T-cell (primary cell): ENCODE data around the gene RNF212B. TPM values are rescaled to one million over a fixed set of nuclear protein-coding genes. Genes with fewer than 3 reads are reported as not detected.

Experiments used
- ATAC-seq, 4 experiments: fragments of 200-7000 bp in 3 of 4; fragments of 150-1000 bp in 1 of 4; cut with Tn5 transposase; replicated peaks in 1 of 4; 1 replicate in 3 of 4; 2 replicates in 1 of 4; pipeline ENCODE4 v1.10.0; 2021; ENCODE audit warnings: moderate library complexity in 3 of 4, mild to moderate bottlenecking in 2 of 4, moderate number of reproducible peaks in 1 of 4
- CTCF ChIA-PET, 2 donors: fragments of 300-600 bp; sonication (Branson Sonifier 250); formaldehyde crosslinking; loops; one replicate each; lab custom pipeline; 2022; ENCODE audit warnings: antibody characterized with exemption in 2 of 2; lab: Charles Lee
- POLR2A ChIA-PET, 2 donors: fragments of 300-600 bp; sonication (Branson Sonifier 250); formaldehyde crosslinking; loops; one replicate each; lab custom pipeline; 2022; ENCODE audit warnings: antibody characterized with exemption in 2 of 2; lab: Charles Lee
- DNase-seq, 35 experiments: peaks; one replicate each; pipeline versions ENCODE4 v3.0.0 to v3.0.0-alpha.2; 2013 to 2023
- H3K27ac ChIP-seq: one replicate; pipeline ENCODE4 v1.5.1; 2013; ENCODE audit warnings: low read length
- H3K27me3 ChIP-seq, 2 experiments: replicated peaks in 1 of 2; 1 replicate in 1 of 2; 2 replicates in 1 of 2; pipeline versions ENCODE4 v1.6.1 to v1.7.0; 2013; ENCODE audit warnings: low read length in 1 of 2, mixed read lengths in 1 of 2; ENCODE audit not compliant: control insufficient read depth in 2 of 2, insufficient read depth in 2 of 2; ENCODE audit errors: extremely low read depth in 1 of 2
- H3K36me3 ChIP-seq, 2 donors: 1 replicate in 1 of 2; 2 replicates in 1 of 2; pipeline versions ENCODE4 v1.6.1 to v1.7.0; 2013; ENCODE audit warnings: low read length in 1 of 2; ENCODE audit not compliant: control insufficient read depth in 2 of 2, insufficient read depth in 1 of 2; ENCODE audit errors: extremely low read depth in 1 of 2
- H3K4me1 ChIP-seq, 2 experiments: 1 replicate in 1 of 2; 2 replicates in 1 of 2; pipeline versions ENCODE4 v1.6.1 to v1.7.0; 2013; ENCODE audit warnings: low read length in 2 of 2, mixed read lengths in 1 of 2; ENCODE audit not compliant: insufficient read depth in 2 of 2, control insufficient read depth in 1 of 2; ENCODE audit errors: extremely low read depth in 1 of 2
- H3K4me3 ChIP-seq, 2 donors: 1 replicate in 1 of 2; 2 replicates in 1 of 2; pipeline versions ENCODE4 v1.5.1 to v1.7.0; 2013; ENCODE audit warnings: mild to moderate bottlenecking in 2 of 2, low read length in 1 of 2, moderate library complexity in 1 of 2; ENCODE audit not compliant: control insufficient read depth in 1 of 2; ENCODE audit errors: extremely low read depth in 1 of 2
- H3K9me3 ChIP-seq: 2 replicates; pipeline ENCODE4 v1.7.0; 2013
- H3K27ac Mint-ChIP-seq, 2 donors: one replicate each; pipeline ENCODE4 v1.8.0; 2020 to 2021; ENCODE audit warnings: mild to moderate bottlenecking in 2 of 2, mixed read lengths in 2 of 2
- H3K27me3 Mint-ChIP-seq, 2 donors: one replicate each; pipeline ENCODE4 v1.8.0; 2021 to 2022; ENCODE audit warnings: mixed read lengths in 2 of 2
- H3K36me3 Mint-ChIP-seq: one replicate; pipeline ENCODE4 v1.8.0; 2021; ENCODE audit warnings: mixed read lengths
- H3K4me1 Mint-ChIP-seq, 3 donors: one replicate each; pipeline ENCODE4 v1.8.0; 2020 to 2022; ENCODE audit warnings: mixed read lengths in 3 of 3, mild to moderate bottlenecking in 1 of 3
- H3K4me3 Mint-ChIP-seq, 3 donors: one replicate each; pipeline ENCODE4 v1.8.0; 2020 to 2022; ENCODE audit warnings: mild to moderate bottlenecking in 3 of 3, mixed read lengths in 3 of 3, moderate library complexity in 3 of 3
- H3K9me3 Mint-ChIP-seq, 3 donors: one replicate each; pipeline ENCODE4 v1.8.0; 2020 to 2022; ENCODE audit warnings: mixed read lengths in 3 of 3
- WGBS: methylation state at CpG from one replicate; pipeline ENCODE4 v1.1.5; 2013; ENCODE audit warnings: missing lambda C conversion rate; ENCODE audit not compliant: insufficient coverage; 5-methylcytosine and 5-hydroxymethylcytosine counted together
- total RNA-seq, 35 experiments: library from RNA in 6 of 35; stranded (reverse) in 6 of 35; fragments of 120-200 nt in 1 of 35; gene quantifications; one replicate each; pipeline versions ENCODE4 v1.2.1 to v1.2.4 and lab custom pipeline; 2013 to 2026

RNF212B gene
- total RNA-seq, 5 donors from 2014 or later (not counting 1 experiment from before 2014, with no cell fraction given) = 1.1 TPM; not detected in 4

DNA sequence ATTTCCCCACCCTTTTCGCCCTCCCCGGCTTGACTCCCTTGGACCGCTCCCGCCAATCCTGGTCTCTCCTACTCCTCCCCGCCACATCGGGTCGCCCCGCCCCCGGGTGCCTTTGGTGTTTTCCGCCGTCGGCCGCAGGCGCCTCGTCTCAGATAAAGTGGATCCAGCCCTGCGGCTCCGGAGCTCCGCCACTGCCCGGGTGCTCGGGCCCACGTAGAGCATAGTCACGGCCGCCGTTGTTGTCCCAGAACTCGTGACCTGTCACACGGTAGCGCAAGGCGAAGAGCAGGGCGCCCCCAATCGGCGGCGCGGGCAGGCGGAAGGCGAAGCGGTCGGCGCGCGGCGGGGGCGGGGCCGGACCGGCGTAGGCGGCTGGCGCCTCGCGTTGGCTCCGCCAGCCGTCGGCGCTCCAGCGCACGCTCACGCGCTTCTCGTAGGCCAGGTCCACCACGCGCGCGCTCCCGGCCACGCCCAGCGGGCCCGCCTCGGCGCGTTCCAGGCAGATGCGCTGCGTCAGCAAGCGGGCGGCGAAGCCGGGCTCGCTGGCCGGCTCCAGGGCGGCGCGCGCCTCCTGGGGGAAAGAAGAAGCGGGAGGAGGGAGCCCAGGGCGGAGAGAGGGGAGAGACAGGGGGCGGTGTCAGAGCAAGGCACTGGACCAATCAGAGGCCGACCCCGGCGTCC is 63.7 kb downstream of the RNF212B start:
- under 1% methylated on average over 87 of the region's 87 CpGs for WGBS
- POLR2A ChIA-PET = interaction anchor here (0.5 to 1.7 kb wide), 9 partner anchors 12 to 1729 kb away, joined by 3 to 30 read pairs (median 4); partner anchors contain the start of genes HOMEZ (in 1 of the 2) and PABPN1 (in 1 of the 2)
- CTCF ChIA-PET = interaction anchor here (0.6 to 6.3 kb wide), 8 partner anchors 11 to 315 kb away, joined by 3 to 93 read pairs (median 6); partner anchors contain the start of genes ACIN1 (in 1 of the 2), C14orf119 (in 1 of the 2), HOMEZ (in 1 of the 2) and PABPN1 (in 1 of the 2)
- H3K4me1 ChIP-seq = peaks cover 9 to 26% of the 10 kb centered on the region in 2 experiments
- peaks cover 0 to 16% of the 10 kb centered on the region in 2 donors for H3K36me3 ChIP-seq
- ATAC-seq (peak; percentile 75 to 82 (median 76)), DNase-seq (peak; percentile 91 to 99 (median 96))
- H3K36me3 Mint-ChIP-seq = peaks cover 11% of the 10 kb centered on the region
- peaks cover 0 to 10% of the 10 kb centered on the region in 2 experiments for H3K27me3 ChIP-seq
- H3K9me3 ChIP-seq = no peaks in the 10 kb centered on the region
- H3K4me3 ChIP-seq = peak overlapping the region; percentile 74 to 85
- H3K4me1 Mint-ChIP-seq = peaks cover 15 to 34% (median 30%) of the 10 kb centered on the region in 3 donors
- peak overlapping the region; percentile 96 for H3K27ac ChIP-seq
- H3K27me3 Mint-ChIP-seq = peaks cover 11 to 12% of the 10 kb centered on the region in 2 donors
- peak overlapping the region; percentile 92 to 100 (median 92) for H3K4me3 Mint-ChIP-seq
- peak overlapping the region; percentile 93 to 94 for H3K27ac Mint-ChIP-seq
- H3K9me3 Mint-ChIP-seq = no peaks in the 10 kb centered on the region

DNA sequence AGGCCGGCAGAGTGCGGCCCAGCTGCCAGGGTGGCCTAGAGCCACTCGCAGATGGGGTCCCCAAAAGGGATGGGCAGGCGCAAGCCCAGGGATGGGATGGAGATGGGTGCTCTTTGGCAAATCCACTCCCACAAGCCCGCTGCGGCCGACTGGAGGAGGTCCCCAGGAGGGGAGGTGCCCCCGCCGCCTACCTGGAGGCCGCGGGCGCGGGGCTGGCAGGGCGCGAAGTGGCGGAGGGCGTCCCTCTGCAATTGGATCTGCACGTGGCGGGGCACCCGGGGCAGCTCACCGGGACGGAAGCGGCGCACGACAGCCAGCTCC is 64.2 kb downstream of the RNF212B start:
- Mint-ChIP-seq H3K27ac (peak overlapping the region; percentile 90), H3K36me3 (peaks cover 6% of the 10 kb centered on the region), H3K27me3 (peaks cover 11 to 12% of the 10 kb centered on the region in 2 donors), H3K4me3 (peak overlapping the region; percentile 92 to 100 (median 92)), H3K9me3 (no peaks in the 10 kb centered on the region), H3K4me1 (peaks cover 15 to 34% (median 28%) of the 10 kb centered on the region in 3 donors)
- 0% methylated on average over 24 of the region's 25 CpGs for WGBS
- H3K9me3 ChIP-seq = no peaks in the 10 kb centered on the region
- peak overlapping the region; percentile 74 to 85 for H3K4me3 ChIP-seq
- ChIA-PET CTCF (interaction anchor here (1.0 to 6.3 kb wide), 6 partner anchors 15 to 383 kb away, joined by 3 to 93 read pairs (median 8); partner anchors contain the start of genes ACIN1 (in 1 of the 2), C14orf119 (in 1 of the 2), HOMEZ (in 1 of the 2) and PABPN1 (in 1 of the 2)), POLR2A (interaction anchor here (0.5 to 1.7 kb wide), 3 partner anchors 13 to 19 kb away, joined by 3 to 30 read pairs (median 5); partner anchors contain the start of gene PABPN1 (in 1 of the 2))
- H3K27me3 ChIP-seq = peaks cover 0 to 15% of the 10 kb centered on the region in 2 experiments
- DNase-seq (peak in 28 of 35 experiments; percentile 44 to 76 (median 60)), ATAC-seq (peak; percentile 31 to 40 (median 36))
- H3K4me1 ChIP-seq = peaks cover 9 to 26% of the 10 kb centered on the region in 2 experiments
- peak overlapping the region; percentile 96 for H3K27ac ChIP-seq
- H3K36me3 ChIP-seq = peaks cover 0 to 14% of the 10 kb centered on the region in 2 donors

DNA sequence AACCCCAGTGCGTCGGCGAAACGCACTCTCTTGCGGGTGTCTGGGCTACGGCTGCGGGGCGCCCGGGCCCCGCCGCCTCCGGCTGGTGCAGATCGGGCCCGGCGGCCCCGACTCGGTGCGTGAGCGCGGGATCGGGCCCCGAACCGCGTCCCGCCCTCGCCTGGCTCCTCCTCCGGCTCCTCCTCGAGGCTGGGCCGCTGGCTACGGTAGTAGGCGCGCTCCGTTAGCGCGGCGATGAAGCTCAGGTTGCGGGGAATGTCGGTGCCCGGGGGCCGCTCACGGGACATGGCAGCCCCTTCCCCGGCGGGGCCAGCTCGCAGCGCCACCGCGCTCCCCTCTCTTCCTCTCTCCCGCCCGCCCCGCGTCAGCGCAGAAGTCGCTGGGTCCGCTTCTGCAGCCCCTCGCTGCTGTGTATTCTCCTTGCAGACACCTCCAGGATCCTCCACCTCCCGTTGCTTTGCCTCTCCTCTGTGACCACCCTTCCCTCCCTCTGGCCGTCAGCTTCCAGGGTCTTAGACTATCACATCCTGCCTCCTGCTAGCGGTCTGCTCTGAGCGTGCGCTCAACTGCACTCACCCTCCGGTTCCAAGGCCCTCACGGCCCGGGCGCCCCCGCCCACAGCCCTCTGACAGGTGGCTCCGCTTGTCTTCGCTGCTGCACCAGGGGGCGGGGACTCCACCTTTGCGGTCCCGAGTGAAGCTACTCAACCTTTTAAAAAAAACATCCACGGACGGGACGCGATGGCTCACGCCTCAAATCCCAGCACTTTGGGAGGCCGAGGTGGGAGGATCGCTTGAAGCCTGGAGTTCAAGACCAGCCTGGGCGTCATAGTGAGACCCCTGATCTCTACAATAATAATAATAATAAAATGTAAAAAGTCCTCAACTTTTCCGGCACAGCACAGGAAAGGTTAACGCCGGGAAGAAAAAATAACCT is 64.8 kb downstream of the RNF212B start, which contains the start of gene PPP1R3E:
Gene PPP1R3E (minus strand): TSS at position 570 of the 936 bp plus-strand sequence. CDS start 283 bp downstream, at position 287.
- H3K4me1 ChIP-seq = peaks cover 9 to 26% of the 10 kb centered on the region in 2 experiments
- CTCF ChIA-PET = interaction anchor here (0.6 to 6.3 kb wide), 6 partner anchors 16 to 384 kb away, joined by 3 to 93 read pairs (median 4); partner anchors contain the start of genes ACIN1 (in 1 of the 2), C14orf119 (in 1 of the 2), PABPN1 (in 1 of the 2) and RBM23 (in 1 of the 2)
- peaks cover 0 to 8% of the 10 kb centered on the region in 2 donors for H3K36me3 ChIP-seq
- peak within 1 kb of the TSS; percentile 96 to 97 for H3K27ac Mint-ChIP-seq
- H3K4me3 Mint-ChIP-seq = peak within 1 kb of the TSS; percentile 92 to 100 (median 92)
- H3K4me1 Mint-ChIP-seq = peaks cover 15 to 34% (median 29%) of the 10 kb centered on the region in 3 donors
- no peaks in the 10 kb centered on the region for H3K9me3 ChIP-seq
- DNase-seq (peak; percentile 74 to 92 (median 84)), ATAC-seq (peak; percentile 52 to 58 (median 55))
- peaks cover 0 to 21% of the 10 kb centered on the region in 2 experiments for H3K27me3 ChIP-seq
- peaks cover 3% of the 10 kb centered on the region for H3K36me3 Mint-ChIP-seq
- WGBS = under 1% methylated on average over 65 of the region's 81 CpGs
- no peaks in the 10 kb centered on the region for H3K9me3 Mint-ChIP-seq
- POLR2A ChIA-PET = interaction anchor here (0.5 to 1.7 kb wide), 5 partner anchors 14 to 790 kb away, joined by 3 to 30 read pairs (median 4); partner anchors contain the start of genes PABPN1 (in 1 of the 2) and SLC22A17 (in 1 of the 2)
- H3K4me3 ChIP-seq = peak within 1 kb of the TSS; percentile 74 to 85
- peaks cover 17 to 18% of the 10 kb centered on the region in 2 donors for H3K27me3 Mint-ChIP-seq
- H3K27ac ChIP-seq = peak within 1 kb of the TSS; percentile 96

DNA sequence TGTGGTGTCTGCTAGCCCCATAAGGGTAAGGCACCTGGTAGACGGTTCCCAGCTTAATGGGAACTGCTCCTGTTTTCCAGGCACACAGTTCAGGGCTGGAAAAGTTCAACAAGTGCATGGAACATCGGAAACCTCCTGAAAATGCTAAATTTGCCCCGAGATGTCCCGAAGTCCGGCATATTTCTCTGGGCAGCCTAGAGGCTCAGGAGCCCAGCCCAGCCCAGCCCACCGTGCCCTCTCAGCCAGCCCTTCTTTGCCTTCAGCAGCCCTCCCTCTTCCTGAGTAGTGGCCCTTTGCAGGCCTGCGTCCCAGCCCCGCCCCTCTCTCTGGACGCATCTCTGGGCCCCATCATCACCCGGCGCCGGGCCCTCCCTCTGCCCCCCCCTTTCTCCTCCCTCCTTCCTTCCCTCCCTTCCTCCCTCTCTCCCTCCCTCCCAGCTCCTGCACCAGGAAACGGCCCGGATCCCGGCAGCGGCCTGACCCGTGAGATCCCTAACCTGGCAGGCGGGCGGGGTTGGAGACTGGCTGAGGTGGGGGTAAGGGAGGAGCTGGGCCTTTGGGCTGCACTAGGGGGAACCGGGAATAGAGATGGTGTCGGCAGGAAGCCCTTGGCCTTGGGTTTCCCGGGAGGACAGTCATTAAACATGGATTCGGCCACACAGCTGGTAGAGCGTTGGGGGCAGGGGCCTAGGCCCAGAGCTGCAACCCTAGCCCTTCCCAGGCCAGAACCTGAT is 68.8 kb downstream of the RNF212B start, which contains the start of gene BCL2L2:
Gene BCL2L2 (plus strand): TSS at position 422 of the 734 bp plus-strand sequence. CDS start 935 bp downstream, outside the sequence.
- no peaks in the 10 kb centered on the region for H3K36me3 ChIP-seq
- 30% methylated on average over 20 of the region's 24 CpGs for WGBS
- H3K27ac Mint-ChIP-seq = peak within 1 kb of the TSS in 1 of 2 donors; percentile 63
- ChIA-PET POLR2A (no interaction called here), CTCF (interaction anchor here in 1 of 2 donors (1.4 kb wide), 1 partner anchor 15 kb away, joined by 3 read pairs; the partner anchor contains the start of gene PABPN1)
- no peaks in the 10 kb centered on the region for H3K9me3 Mint-ChIP-seq
- peaks cover 3 to 10% (median 5%) of the 10 kb centered on the region in 3 donors for H3K4me1 Mint-ChIP-seq
- H3K9me3 ChIP-seq = no peaks in the 10 kb centered on the region
- peaks cover 0 to 51% of the 10 kb centered on the region in 2 experiments for H3K27me3 ChIP-seq
- H3K27me3 Mint-ChIP-seq = peaks cover 24 to 40% of the 10 kb centered on the region in 2 donors
- ATAC-seq (no peak), DNase-seq (peak in 1 of 35 experiments; percentile 21)
- H3K4me3 Mint-ChIP-seq = peak within 1 kb of the TSS in 1 of 3 donors; percentile 41
- no peak within 1 kb of the TSS for H3K27ac ChIP-seq
- H3K4me1 ChIP-seq = peaks cover 0 to 14% of the 10 kb centered on the region in 2 experiments
- H3K4me3 ChIP-seq = no peak within 1 kb of the TSS
- no peaks in the 10 kb centered on the region for H3K36me3 Mint-ChIP-seq

DNA sequence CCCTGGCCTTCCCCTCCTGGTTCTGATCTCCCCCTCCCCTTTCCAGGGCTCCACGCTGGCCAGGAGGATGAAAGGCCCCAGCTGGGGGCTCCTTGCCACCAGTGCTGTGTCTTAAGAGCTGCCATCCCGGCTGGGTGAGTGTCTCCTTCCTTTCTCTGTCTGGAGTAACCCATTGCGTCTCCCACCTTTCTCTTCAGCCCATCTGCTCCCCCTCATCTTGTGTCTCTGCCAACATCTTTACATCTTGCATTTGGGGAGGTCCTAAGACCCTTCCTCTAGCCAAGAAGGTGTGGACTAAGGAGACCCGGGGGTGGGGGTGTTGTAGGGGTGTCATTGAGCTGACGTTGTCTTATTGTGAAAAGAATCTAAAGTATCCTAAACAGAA is 69.4 kb downstream of the RNF212B start:
- Histone ChIP-seq H3K27ac (no peak overlapping the region), H3K9me3 (no peaks in the 10 kb centered on the region), H3K36me3 (no peaks in the 10 kb centered on the region), H3K4me3 (no peak overlapping the region), H3K27me3 (peaks cover 0 to 51% of the 10 kb centered on the region in 2 experiments), H3K4me1 (peaks cover 0 to 10% of the 10 kb centered on the region in 2 experiments)
- Mint-ChIP-seq H3K4me3 (no peak overlapping the region), H3K27ac (peak overlapping the region in 1 of 2 donors; percentile 63), H3K9me3 (no peaks in the 10 kb centered on the region), H3K27me3 (peaks cover 24 to 40% of the 10 kb centered on the region in 2 donors), H3K36me3 (no peaks in the 10 kb centered on the region), H3K4me1 (peaks cover 3 to 10% (median 5%) of the 10 kb centered on the region in 3 donors)
- ChIA-PET CTCF (no interaction called here), POLR2A (no interaction called here)
- ATAC-seq = no peak
- 33% methylated on average over 1 of the region's 5 CpGs for WGBS
- no peak for DNase-seq
